ENCODE data around the gene DGUOK.

- TF ChIP-seq POLR2A (IDR thresholded peaks at IDR 0.05) = no peak
- TF ChIP-seq CTCF (IDR thresholded peaks at IDR 0.05 in 4 of 5, conservative IDR thresholded peaks at IDR 0.05 in 1 of 5) = no peak
These were observed 30.1 kb upstream of the DGUOK start for GRCh38 chr2:73896362-73897239.
